Stimulated activated CD4-positive, alpha-beta T cell treated with anti-CD3 and anti-CD28 coated beads, Interleukin-1b, Interleukin-23, amount 100 ng/mL, for 4 hours (primary cell): ENCODE measurements around the gene DPEP2.
"Not testable (repeated sequence)": the region's sequence is repeated elsewhere in the genome, so short reads cannot be mapped to it uniquely, and the experiment has no call there.

Experiments used
- DNase-seq, 2 donors: peaks; one replicate each; pipeline ENCODE4 v3.0.0-alpha.2; 2020; ENCODE audit warnings: low read depth in 2 of 2

DPEP2 gene, protein sequence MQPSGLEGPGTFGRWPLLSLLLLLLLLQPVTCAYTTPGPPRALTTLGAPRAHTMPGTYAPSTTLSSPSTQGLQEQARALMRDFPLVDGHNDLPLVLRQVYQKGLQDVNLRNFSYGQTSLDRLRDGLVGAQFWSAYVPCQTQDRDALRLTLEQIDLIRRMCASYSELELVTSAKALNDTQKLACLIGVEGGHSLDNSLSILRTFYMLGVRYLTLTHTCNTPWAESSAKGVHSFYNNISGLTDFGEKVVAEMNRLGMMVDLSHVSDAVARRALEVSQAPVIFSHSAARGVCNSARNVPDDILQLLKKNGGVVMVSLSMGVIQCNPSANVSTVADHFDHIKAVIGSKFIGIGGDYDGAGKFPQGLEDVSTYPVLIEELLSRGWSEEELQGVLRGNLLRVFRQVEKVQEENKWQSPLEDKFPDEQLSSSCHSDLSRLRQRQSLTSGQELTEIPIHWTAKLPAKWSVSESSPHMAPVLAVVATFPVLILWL

DNA sequence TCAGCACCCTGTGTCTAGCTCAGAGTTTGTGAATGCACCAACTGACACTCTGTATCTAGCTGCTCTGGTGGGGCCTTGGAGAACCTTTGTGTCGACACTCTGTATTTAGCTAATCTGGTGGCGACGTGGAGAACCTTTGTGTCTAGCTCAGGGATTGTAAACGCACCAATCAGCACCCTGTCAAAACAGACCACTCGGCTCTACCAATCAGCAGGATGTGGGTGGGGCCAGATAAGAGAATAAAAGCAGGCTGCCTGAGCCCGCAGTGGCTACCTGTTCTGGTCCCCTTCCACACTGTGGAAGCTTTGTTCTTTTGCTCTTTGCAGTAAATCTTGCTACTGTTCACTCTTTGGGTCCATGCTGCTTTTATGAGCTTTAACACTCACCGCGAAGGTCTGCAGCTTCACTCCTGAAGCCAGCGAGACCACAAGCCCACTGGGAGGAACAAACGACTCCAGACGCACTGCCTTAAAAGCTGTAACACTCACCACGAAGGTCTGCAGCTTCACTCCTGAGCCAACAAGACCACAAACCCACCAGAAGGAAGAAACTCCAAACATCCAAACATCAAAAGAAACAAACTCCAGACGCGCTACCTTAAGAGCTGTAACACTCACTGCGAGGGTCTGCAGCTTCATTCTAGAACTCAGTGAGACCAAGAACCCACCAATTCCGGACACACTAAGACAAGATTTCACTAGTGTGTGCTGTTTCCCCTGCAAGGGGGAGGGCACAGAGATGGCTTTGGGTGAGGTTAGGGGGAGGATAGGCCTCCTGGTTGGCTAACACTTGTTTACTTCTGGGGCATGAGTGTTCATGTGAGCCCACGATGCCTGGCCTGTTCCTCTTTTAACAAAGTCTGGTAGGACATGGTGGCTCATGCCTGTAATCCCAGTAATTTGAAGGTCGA lies at the start of gene DPEP2:
DPEP2 (minus strand) TSS at position 706 of the 910 bp plus-strand sequence. CDS start 6,272 bp downstream, outside the sequence.
- DNase-seq, result not testable (repeated sequence)

DNA sequence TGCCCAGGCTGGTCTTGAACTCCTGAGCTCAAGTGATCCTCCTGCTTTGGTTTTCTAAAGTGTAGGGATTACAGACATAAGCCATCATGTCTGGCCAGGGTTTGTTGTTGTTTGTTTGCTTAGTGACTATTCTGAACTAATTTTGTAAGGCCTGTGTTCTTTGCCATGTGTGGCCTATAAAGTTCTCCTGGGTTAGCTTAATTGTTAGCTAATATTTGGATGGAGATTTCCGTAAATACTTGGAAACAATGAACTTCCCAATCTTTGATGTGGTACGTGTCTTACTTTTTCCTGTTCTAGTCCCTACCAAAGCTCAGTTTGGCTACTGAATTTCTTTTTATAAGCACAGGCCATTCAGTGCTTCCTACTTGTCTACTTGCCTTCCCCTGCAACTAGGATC lies 48.7 kb upstream of the DPEP2 start:
- no peak for DNase-seq

DNA sequence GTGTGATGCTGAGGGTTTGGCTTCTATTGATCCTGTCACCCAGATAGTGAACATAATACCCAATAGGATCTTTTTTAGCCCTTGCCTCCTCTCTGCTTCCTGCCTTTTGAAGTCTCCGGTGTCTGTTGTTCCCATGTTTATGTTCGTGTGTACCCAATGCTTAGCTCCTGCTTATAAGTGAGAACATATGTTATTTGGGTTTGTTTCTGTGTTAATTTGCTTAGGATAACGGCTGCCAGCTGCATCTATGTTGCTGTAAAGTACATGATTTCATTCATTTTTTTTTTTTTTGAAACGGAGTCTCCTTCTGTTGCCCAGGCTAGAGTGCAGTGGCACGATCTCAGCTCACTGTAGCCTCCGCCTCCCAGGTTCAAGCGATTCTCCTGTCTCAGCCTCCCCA lies 46.8 kb upstream of the DPEP2 start:
- no peak for DNase-seq

DNA sequence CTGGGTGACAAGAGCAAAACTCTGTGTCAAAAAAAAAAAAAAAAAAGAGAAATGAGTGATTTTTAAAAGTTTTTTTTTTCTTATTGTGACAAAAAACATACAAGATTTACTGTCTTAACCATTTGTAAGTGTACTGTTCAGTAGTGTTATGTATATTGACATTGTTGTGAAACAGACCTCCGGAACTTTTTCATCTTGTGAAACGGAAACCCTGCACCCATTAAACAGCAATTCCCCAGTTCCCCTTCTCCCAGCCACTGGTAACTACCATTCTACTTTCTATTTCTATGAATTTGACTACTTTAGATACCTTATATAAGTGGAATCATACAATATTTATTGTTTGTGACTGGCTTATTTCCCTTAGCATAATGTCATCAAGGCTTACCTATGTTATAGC lies 42.5 kb upstream of the DPEP2 start:
- no peak for DNase-seq

DNA sequence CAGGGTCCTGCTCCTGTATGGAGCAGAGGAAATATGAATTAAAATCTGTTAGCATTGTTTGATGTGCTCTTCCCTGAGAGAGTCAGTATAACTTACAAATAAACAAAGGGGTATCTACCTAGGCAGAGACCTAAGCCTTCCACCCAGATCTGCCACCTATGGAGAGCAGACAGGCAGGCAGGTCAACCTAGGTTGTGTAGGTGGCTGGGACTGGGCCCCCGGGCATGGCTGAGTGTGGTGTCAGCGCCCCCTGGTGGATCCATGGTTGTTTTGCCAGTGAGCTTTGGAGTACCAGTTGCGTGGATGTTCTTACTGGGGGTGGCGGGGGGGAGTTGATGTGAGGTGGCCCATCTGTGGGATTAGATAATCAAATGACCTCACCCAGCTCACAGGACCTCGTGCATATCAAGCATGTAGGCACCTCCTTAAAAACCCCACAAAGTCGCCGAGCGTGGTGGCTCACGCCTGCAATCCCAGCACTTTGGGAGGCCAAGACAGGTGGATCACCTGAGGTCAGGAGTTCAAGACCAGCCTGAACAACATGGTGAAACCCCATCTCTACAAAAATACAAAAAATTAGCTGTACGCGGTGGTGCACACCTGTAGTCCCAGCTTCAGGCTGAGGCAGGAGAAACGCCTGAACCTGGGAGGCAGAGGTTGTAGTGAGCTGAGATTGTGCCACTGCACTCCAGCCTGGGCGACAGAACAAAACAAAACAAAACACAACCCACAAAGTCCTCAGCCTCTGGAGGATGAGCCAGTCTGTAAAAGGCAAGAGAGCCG lies 41.4 kb upstream of the DPEP2 start:
- peak; percentile 85 to 89 for DNase-seq

DNA sequence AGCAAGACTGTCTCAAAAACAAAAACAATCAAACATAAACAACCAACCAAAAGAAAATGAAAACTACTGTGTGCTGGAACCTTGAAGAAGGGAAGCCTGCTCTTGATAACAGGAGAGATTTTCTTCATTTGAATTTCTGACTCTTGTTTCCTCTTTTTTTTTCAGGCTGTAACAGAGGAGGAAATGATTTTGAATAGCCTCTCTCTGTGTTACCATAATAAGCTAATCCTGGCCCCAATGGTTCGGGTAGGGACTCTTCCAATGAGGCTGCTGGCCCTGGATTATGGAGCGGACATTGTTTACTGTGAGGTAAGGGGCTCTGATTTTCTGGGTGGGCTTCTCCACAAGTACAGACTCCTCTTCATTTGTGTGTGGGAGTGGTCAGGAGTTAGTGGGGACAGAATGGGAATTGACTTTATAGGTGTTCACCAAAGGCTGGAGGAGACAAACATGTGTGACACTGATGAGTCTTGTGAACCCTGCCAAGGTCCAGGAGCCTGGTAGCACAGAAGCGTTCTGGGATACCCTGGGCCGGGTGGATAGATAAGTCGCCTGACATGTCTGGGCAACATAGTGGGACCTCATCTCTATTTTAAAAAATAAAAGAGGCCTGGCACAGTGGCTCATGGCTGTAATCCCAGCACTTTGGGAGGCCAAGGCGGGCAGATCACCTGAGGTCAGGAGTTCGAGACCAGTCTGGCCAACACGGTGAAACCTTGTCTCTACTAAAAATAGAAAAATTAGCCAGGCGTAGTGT lies 38.7 kb upstream of the DPEP2 start:
- no peak for DNase-seq

DNA sequence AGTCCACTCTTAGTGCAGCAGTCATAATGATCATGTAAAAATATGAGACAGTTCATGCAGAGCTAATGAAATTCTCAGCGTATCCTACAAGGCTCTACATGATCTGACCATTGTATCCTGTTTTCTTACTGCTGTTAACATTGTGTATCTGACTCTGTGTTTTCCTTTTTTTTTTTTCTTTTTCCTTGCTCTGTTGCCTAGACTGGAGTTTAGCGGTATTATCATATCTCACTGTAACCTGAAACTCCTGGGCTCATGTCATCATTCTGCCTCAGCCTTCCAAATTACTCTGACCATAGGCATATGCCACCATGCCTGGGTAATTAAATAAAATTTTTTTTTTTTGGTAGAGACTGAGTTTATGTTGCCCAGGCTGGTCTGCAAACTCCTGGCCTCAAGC lies 35.9 kb upstream of the DPEP2 start:
- no peak for DNase-seq

DNA sequence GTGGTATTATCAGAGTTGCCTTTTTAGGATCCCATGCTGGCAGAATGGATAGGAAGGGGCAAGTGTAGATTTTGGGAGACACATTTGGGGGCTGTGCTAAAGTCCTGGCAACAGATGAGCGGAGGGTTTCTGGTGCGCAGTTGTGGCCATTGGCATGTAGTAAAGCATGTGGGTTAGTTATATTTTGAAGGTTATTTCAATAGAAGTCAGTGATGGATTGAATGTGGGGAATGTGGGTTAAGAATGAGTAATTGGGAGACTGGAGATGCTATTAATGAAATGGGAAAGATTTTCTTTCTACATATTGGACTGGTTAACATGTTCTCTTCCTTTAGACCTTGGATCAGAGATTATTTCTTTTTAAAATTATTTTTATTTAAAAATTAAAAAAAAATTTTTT lies 33.8 kb upstream of the DPEP2 start:
- no peak for DNase-seq

DNA sequence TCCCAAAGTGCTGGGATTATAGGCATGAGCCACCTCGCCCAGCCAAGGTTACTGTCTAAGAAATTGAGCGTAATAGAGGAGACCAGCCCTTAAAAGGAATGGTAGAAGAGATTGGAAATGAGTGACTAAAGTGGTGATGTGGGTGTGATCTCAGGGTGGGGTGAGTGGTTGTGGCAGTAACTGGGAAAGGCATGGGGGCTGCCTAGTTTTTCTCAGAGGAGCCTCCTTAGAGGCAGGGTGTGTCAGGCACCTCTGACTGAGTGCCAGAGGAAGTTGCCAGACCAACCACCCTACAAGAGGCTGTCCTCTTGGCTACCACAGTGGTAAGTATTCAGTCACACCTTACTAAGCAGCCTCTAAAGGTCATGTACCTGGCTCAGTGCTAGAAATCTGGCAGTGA lies 32.7 kb upstream of the DPEP2 start:
- no peak for DNase-seq

DNA sequence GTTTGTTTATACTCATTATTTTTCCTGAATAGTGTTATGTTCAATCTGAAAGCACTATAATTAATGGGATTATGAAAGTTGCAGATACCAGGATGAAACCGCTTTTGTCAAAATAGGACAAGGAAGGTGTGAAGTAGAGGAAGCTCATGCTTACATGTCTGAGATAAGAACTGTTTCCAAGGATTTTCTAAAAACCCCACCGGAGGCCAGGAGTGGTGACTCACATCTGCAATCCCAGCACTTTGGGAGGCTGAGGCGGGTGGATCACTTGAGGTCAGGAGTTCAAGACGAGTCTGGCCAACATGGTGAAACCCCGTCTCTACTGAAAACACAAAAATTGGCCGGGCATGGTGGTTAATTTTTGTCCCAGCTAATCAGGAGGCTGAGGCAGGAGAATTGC lies 30.8 kb upstream of the DPEP2 start:
- DNase-seq, result not testable (repeated sequence)

DNA sequence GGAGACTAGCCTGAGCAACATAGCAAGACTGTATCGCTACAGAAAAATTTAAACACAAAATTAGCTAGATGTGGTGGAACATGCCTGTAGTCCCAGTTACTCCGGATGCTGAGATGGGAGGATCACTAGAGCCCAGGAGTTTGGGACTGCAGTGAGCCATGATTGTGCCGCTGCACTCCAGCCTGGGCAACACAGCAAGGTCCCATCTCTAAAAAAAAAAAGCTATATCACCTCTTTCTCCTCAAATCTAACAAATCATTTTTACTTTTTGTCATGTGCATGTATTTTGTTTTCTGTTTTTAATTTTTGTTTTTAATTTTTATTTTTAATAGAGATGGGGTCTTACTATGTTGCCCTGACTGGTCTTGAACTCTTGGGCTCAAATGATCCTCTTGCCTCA lies 29.7 kb upstream of the DPEP2 start:
- no peak for DNase-seq

DNA sequence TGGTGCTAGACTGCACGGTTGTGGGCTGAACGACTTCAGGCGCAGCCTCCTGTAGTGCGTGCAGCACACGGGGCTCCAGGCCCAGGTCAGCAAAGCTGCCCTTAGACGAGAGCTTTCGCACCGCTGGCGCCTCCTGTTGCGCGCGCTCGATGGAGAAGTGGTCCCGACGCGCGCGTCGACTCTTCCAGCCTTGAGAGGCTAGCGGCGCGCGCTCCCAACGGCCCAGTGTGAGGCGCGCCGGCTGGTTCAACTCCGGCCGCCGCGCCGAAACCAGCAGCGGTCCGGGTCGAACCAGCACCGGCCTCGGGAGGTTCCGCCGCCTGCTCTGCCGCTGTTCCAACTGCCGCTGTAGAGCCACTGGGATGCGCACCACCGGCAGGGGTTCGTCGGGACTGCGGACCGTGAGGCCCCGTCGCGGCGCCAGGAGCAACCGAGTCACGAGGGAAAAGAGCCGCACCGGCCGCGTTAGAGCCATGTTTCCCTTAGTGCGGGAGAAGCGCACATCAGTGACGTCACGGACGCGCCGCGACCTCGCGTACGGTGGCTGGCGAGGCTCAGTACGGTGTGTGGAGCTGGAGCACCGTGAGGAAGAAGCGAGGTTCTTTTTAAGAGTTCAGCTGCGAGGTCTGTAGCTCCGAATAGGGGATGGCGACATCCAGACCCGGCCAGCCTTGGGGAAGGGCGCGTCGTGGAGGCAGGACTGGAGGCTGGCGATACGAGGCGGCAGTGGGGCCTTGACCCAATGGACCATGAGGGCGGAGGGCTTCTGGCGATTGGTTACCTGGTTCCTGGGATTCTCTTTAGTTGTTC lies 23.6 kb upstream of the DPEP2 start, which contains the start of the genes DDX28 and DUS2:
DDX28 (minus strand) TSS at position 505 of the 810 bp plus-strand sequence; CDS start at position 475, 30 bp downstream.
DUS2 (plus strand) TSS at position 557 of the 810 bp plus-strand sequence. CDS start 14,740 bp downstream, outside the sequence.
- DNase-seq, result peak; percentile 91 to 92

DNA sequence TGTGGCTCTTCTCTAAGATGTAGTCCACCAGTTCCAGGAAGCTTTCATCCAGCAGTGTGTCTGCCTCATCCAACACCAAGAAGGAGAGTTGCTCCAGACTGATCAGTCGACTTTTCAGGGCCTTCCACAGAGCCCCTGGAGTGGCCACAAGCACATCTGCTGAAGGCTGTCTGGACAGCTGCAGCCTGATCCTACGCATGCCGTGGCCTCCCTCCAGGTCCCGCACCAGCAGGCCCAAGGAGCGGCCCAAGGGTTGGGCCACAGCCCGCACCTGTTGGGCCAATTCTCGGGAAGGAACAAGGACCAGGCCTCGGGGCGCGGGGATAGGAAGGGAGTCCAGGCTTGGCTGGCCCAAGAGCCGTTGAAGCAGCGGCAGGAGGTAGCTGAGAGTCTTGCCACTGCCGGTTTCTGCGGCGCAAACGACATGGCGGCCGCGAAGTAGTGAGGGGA lies 23.0 kb upstream of the DPEP2 start:
- peak in 1 of 2 donors; percentile 15 for DNase-seq

DNA sequence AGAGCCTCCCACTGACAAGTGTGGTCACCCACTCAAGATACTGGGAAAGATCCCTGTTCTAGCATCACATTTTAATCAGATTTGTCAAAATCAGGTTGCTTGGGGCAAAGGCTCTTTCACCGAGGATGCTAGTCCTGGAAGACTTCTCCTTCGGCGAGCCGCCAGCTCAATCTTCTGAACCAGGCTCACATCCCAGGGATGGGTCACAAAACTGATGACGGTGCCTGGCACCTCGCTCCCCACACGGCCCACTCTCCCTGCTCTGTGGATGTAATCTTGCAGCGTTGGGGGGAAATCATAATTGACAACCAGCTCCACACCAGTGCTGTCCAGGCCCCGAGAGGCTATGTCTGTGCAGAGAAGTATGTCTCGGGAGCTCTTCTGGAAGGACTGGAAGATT lies 22.2 kb upstream of the DPEP2 start:
- DNase-seq, result no peak

DNA sequence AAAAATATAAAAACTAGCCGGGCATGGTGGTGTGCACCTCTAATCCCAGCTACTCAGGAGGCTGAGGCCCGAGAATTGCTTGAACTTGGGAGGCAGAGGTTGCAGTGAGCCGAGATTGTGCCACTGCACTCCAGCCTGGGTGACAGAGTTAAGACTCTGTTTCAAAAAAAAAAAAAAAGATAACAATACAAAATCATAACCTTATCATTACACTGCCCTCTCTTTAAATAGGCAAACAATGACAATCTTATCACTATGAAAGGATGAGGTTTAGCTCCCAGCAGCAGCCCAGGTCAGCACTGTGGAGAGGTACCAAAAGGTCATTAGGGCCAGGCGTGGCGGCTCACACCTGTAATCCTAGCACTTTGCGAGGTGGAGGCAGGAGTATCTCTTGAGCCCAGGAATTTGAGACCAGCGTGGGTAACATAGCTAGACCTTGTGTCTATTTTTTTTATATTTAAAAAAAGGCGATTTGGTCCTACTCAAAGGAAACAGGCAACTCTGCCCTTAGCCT lies 19.9 kb upstream of the DPEP2 start:
- DNase-seq, result no peak

DNA sequence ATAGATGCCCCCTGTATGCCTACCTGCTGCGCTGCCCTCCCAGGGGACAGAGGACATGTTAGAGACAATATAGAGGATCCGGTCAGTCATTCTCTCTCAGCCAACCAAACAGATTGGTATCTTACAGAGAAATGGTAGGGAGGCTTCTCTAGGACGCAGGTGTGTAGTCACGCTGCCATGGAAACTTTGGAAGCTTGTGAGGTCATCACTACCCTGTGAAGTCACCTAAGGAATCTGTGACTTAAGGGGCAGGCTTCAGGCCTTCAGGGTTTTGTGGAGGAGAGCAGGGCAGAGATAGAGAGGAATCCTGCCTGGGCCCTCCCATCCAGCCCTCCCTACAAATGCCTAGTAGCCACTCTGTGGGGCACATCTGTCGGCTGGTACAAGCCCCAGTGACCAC lies 16.4 kb upstream of the DPEP2 start, which contains the start of gene DPEP2NB:
DPEP2NB (minus strand) TSS at position 231 of the 400 bp plus-strand sequence; CDS start at position 90, 141 bp downstream.
- DNase-seq, result no peak

DNA sequence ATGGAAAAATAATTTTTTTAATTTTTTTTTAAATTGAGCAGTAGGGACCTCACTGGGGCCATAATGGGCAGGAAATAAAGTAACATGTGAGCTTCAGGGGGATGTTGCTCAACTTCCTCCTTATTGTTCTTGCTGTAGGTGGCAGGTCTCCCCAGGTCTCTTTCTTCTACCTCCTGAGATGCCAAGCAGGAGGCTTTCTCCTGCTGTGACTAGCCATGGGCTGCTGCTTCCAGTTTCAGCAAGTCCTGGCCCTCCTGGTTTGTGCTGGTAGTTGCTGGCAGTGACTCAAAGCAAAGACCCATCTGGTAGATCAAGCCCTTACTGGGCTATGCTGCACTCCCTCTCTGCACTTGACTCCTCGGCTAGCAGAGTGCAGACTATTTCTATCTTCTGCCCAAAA lies 14.2 kb upstream of the DPEP2 start:
- DNase-seq, result no peak

DNA sequence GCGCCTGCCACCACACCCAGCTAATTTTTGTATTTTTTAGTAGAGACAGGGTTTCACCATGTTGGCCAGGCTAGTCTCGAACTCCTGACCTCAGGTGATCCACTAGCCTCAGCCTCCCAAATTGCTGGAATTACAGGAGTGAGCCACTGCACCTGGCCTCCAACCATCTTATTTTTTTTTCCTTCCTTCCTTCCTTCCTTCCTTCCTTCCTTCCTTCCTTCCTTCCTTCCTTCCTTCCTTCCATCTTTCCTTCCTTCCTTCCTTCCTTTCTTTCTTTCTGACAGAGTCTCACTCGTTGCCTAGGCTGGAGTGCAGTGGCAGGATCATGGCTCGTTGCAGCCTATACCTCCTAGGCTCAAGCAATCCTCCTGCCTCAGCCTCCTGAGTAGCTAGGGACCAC lies 10.6 kb upstream of the DPEP2 start:
- DNase-seq, result not testable (repeated sequence)

DNA sequence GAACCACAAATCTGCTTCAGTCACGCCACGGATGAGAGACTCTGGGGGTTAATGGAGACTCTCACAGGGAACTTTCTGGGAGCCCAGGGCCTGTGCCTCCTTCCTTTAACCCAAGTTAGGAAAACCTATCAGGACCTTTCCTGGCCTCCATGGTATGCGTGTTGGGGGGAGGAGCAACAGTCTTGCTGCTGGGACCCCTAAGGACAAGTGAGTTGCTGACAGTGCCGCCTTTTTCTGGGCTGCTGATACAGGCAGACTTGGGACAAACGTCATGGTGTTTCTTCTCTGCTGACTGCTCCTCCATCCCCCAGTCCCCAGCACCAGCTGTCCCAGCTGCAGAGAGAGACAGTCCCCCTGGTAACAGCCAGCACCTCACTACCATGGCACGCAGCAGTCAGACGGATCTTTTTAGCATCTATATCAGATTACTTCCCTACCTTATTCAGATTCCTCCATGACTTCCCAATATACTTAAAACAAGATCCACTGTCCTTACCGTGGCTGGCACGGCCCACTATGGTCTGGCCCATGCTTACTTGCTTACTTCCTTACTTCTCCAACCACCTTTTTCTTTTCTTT lies 10.0 kb upstream of the DPEP2 start:
- DNase-seq, result no peak
